Astrocyte (in vitro differentiated cells and primary cell): ENCODE data around the gene FSD1.
"Not testable (repeated sequence)": the region's sequence is repeated elsewhere in the genome, so short reads cannot be mapped to it uniquely, and the experiment has no call there.

Experiments
- EZH2 ChIP-seq: IDR thresholded peaks from 2 replicates; pipeline ENCODE4 v1.6.1; 2012; ENCODE audit warnings: mild to moderate bottlenecking, low read length, inconsistent platforms; ENCODE audit not compliant: insufficient read depth
- TF ChIP-seq, protein P1 (sequence below): IDR thresholded peaks from 2 replicates; pipeline ENCODE4 v1.5.1; 2011; ENCODE audit warnings: low read depth, mild to moderate bottlenecking, inconsistent platforms, low read length, moderate library complexity; ENCODE audit not compliant: insufficient read depth

DNA sequence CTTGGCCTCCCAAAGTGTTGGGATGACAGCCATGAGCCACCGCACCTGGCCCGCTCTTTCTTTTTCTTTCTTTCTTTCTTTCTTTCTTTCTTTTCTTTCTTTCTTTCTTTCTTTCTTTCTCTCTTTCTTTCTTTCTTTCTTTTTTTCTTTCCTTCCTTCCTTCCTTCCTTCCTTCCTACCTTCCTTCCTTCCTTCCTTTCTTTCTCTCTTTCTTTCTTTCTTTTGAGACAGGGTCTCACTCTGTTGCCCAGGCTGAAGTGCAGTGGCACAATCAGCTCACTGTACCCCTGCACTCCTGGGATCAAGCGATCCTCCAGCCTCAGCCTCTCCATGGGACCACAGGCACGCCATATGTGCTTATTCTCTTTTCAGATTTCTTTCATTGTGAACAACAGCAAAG, 18.3 kb upstream of the FSD1 start:
- TF ChIP-seq, protein P1, sequence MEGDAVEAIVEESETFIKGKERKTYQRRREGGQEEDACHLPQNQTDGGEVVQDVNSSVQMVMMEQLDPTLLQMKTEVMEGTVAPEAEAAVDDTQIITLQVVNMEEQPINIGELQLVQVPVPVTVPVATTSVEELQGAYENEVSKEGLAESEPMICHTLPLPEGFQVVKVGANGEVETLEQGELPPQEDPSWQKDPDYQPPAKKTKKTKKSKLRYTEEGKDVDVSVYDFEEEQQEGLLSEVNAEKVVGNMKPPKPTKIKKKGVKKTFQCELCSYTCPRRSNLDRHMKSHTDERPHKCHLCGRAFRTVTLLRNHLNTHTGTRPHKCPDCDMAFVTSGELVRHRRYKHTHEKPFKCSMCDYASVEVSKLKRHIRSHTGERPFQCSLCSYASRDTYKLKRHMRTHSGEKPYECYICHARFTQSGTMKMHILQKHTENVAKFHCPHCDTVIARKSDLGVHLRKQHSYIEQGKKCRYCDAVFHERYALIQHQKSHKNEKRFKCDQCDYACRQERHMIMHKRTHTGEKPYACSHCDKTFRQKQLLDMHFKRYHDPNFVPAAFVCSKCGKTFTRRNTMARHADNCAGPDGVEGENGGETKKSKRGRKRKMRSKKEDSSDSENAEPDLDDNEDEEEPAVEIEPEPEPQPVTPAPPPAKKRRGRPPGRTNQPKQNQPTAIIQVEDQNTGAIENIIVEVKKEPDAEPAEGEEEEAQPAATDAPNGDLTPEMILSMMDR = not testable (repeated sequence)
- TF ChIP-seq EZH2 = not testable (repeated sequence)
